ENCODE results near the gene HERC4.

Gene HERC4

GRCh38 chr10:67875340-67876238 lies 199.5 kb downstream of the HERC4 start:
- no peak for DNase-seq
